T follicular helper cell (primary cell): Measurements from ENCODE around the gene CHCHD3.
"Not testable (repeated sequence)": the region's sequence is repeated elsewhere in the genome, so short reads cannot be mapped to it uniquely, and the experiment has no call there.

ENCODE experiments used
- DNase-seq: peaks from one replicate; pipeline ENCODE4 v3.0.0-alpha.2; 2020; ENCODE audit warnings: low read depth

Gene CHCHD3

DNA sequence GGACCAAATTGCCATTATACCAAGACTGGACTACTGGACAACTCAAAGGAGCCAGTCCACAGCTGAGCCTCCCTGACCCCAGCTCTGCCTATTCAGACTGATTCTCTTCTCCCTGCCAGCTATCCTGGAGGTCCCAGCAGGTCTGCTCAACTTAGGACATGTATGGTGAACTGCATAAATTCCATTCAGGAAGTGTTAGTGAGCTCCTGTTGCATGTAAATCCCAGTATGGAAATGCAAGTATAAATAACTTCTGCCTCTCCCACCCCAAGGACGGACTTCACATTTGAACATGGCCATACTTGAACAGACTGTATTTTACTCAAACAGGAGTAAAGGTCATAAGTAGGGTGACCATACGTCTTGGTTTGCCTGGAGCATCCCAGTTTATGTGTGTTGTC lies 128.4 kb downstream of the CHCHD3 start:
- DNase-seq, result no peak

DNA sequence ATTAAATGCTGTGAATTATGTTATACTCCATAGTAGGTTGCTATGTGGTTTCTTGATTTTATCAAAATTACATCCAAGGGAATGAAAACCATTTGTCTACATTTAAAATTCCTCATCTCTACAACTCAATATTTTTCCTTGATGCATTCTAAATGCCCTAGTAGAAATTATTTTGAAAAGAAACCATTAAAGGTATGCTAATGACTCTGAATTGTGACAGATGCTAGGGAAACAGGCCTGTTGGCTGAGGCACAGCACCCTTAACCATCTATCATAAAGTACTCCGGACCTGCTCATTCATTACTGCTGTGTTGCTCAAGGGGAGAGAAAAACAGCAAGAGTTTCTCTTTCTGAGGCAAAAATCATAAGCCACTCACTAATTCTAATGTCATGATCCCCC lies 131.2 kb downstream of the CHCHD3 start:
- DNase-seq, result no peak

DNA sequence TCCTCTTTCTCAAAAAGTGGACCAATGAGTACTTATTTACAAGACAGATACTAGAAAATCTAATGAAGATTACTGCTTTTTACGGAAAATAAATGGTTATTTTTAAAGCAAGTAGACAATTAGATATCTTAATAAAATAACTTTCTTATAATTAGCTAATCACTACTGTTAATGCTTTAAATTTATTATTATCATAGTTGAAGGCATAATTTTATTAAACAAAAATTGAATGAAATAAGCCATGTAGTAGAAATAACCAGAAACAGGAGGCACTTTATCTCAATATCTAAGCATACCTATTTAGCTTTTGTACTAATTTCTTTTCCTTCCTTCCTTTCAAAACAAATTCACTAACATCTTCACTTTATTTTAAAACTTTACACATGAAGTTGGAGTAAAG lies 134.9 kb downstream of the CHCHD3 start:
- DNase-seq, result no peak

DNA sequence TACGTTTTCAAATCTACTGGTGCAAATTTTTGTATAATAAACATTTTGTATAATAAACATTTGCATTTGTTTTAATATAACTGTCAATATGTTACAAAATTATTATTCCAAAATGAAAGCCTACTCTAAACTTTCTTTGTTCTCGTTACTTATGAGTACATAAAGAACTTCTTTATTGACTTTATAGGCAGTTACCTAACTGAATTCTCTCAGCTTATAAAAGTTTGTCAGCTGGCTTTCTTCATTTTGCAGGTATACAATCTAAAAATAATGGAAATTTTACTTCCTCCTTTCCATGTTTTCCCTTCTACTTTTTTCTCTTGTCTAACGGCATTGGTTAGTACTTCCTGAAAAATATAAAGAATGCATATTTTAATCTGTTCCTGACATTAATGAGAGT lies 137.1 kb downstream of the CHCHD3 start:
- no peak for DNase-seq

DNA sequence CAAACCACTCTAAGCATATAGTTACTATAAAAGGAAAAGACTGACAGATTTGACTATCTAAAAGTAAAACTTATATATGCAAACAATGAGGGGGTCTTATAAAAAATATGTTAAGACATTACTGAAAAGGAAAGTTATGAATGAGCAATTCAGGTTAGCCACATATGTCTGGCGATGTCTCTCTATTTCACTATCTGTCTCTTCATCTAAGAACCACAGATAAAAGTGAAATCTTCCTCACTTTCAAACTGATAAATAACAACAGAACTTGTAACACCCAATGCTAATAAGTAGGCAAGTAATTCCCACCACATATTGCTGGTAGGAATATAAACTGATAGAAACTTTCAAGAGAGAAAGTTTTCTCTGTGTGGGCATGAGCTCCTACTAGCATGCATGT lies 138.2 kb downstream of the CHCHD3 start:
- no peak for DNase-seq

DNA sequence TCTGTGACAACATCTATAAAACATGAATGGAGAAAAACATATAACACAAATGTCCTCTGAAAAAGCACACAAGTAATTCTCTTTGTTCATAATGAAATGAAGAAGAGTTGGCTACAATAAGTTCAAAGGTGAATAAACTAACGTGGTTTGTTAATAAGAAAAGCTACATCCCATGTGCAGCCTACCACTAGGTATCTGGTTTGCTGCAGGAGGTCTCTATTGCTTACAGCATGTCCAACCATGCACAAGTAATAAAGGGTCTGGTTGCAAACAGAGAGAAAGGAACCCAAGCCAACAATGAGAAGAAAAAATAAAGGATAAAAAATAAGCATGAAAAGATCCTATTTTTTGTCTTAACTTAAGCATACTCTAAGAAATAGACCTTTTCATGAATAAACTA lies 139.2 kb downstream of the CHCHD3 start:
- no peak for DNase-seq

DNA sequence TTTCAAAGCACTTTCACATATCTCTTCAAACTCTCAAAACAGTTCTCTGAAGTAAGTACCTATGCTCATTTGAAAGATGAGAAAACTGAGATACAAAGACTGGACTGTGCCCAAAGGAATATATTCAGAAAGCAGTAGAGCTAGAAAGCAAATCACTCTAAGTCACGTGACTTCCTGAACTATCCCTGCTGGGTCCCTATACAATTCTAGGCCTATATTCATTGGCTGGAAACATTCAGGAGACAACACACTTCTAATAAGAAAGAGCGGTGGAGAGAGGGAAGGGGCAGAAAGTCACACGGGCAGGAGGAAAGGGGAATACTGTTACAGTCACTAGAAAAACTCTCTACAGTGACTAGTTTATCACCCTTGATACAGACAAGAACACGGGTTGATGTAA lies 140.0 kb downstream of the CHCHD3 start:
- no peak for DNase-seq

DNA sequence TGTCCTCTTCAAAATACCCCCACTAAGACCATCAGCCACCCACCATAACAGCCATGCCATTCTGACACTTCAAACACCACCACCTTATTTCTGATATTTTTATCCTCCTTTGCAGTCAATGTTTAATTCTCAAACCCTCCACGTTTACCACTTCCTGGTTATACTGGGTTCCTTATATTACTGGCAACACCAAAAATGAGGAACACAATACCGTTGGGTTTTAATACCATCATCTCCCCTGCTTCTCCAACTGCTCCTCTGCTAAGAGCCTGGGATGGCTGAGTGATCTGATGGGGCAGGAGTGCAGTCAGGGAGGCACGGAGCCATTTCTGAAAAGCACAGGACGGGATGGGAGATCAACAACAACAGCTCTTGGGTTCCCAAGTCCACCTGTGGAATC lies 140.5 kb downstream of the CHCHD3 start:
- no peak for DNase-seq

DNA sequence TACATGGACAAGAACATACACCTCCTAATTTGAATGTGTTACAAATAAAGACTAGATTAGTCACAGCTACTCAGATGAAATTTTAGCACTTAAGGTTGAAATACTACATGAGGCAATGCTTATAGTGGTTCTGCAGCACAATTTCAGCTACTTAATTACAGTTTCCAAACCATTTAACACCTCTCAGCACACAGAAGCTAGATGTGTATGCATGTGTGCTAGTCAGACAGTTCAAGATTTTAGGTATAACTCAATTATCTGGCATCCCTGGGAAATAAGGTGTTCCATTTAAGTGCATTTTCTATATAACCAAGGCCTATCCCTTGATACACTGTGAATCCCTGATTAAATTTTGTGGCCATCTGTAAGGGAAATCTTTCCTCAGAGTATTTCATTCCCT lies 141.8 kb downstream of the CHCHD3 start:
- DNase-seq, result no peak

DNA sequence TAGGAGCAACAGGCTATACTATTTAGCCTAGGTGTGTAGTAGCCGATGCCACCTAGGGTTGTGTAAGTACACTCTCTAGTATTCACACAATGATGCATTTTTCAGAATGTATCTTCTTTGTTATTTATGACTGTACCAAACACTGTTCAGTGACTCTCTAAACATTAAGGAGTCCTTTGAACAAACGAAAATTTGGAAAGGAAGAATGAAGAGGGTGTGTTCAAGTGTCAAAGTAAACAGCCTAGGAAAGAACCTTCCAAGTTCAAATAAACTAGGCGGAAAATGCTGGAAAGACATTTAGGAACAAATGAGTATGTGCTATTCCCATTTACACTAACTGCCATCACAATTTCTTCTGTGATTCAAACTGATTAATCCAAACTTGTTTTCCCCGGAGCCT lies 142.4 kb downstream of the CHCHD3 start:
- DNase-seq, result no peak

DNA sequence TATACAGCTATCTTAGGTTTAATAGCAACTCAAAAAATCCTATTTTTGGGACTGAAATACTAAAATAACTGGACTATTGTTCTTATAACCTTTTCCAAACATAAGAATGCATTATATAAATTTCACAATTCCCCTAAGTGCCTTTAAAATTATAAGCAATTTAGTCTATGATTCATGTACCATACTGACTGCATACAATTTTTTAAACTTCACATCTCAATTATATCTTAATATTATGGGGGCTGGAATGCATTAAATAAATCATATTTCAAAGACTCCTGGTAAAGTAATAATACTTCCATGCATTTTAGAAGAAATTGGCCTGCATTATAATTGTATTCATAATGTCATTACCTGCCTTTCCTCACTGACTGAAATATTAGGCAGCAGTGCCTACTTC lies 144.6 kb downstream of the CHCHD3 start:
- DNase-seq, result no peak

DNA sequence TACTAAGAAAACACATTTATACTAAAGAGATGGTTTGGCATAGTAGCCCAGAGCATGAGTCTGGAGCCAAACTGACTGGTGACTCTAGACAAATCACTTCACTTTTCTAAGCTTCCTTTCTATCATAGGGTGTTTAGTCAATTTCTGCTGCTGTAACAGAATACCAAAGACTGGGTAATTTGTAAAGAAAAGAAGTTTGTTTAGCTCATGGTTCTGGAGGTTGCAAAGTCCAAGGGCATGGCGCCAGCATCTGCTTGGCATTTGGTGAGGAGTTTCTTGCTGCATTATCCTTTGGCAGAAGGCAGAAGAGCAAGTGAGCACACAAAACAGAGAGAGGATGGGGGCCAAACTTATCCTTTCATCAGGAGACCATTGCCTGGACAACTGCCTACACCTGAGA lies 146.3 kb downstream of the CHCHD3 start:
- no peak for DNase-seq

DNA sequence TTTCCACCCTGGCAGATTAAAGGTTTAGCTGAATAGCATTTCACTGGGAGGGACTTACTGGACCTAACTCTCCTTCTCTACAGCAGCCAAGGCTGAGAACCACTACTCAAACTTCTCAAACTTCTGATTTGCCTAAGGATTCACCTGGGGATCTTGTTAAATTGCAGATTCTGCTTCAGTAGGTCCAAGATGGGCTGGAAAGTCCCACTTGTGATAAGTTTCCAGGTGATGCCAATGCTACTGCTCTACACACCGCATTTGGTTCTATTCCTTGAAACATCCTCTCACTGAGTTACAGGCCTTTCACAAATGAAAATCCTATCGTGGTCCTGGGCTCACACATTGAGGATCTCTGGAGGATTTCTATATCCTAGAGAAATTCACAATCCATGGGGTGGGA lies 147.9 kb downstream of the CHCHD3 start:
- DNase-seq, result no peak

DNA sequence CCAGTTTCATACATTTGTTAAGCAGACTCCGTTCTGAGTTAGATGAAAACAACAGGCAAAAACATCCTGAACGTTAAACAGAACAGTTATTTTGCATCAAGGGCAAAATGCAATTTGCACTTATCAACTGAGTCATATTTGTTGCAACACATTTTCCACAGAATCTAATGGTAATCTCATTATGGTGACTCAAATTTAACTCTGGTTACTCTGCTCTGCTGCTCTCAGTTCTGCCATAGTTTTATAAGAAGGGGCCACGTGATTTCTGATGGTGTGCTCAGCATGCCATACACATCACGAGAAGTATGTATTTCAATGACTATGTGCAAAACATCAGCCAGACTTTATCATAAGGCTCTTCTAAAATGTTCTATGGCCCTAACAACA lies 148.8 kb downstream of the CHCHD3 start:
- no peak for DNase-seq

DNA sequence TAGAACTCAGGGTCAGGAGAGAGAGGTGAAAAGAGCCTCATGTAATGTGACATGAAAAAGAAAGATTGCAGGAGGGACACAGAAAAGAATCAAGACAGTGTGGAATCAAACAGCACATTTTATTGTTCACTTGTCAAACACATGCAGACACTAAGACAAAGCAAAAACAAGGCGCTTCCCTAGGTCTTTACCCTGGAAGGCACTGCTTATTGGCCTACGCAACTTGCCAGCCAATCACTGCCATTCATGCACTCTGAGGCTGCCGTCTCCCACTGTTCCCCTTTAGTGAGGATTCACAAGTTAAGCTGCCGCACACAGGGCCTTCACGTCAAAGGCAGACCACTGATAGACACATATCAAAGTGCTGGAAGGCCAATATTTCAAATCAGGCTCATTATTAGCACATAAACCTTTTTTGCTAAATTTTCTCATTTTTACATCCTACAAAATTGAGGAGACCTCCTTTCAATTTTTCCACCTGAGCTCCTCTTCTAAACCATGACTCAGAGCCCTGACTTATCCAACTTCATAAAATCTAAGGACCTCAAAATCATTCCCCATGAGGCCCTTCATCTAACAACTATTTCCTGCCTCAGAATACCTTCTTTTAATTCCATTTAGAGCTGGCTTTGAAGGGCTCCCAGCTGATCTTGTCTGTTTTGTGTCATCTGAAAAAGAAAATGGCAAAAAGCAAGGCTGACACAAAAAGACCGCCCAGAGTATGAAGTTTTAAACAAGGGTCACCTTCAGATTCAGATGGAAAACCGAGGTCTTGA lies 149.4 kb downstream of the CHCHD3 start:
- no peak for DNase-seq

DNA sequence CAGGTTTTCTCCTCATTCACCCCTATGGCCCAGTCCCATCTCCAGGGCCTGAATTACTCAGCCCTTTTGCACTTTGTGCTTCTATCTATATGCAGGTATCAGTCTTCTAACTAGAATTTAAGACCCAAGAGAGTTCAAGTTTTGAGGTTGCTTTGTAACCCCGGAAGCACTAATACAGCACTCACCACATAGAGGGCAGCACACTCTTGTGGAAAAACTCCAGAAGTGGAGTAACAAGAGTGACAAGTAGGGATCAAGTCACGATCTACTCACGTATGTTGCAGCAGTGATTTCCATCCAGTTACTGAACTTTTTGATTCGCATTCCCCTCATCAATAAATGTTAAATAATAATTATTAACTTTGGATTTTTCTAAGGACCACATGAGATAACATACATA lies 151.0 kb downstream of the CHCHD3 start:
- no peak for DNase-seq

DNA sequence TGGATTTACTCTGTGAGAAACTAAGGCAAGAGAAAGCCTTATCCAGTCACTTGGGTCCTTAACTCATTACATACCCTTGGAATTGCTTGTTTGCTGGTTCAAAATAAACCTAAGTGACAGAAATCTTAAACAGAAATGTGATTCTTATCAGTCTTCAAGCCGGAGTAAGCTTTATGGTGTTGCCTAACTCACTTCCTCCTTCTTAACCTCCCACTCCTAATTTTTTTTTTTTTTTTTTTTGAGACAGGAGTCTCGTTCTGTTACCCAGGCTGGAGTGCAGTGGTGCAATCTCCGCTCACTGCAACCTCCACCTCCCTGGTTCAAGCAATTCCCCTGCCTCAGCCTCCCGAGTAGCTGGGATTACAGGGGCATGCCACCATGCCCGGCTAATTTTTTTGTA lies 151.9 kb downstream of the CHCHD3 start:
- not testable (repeated sequence) for DNase-seq

DNA sequence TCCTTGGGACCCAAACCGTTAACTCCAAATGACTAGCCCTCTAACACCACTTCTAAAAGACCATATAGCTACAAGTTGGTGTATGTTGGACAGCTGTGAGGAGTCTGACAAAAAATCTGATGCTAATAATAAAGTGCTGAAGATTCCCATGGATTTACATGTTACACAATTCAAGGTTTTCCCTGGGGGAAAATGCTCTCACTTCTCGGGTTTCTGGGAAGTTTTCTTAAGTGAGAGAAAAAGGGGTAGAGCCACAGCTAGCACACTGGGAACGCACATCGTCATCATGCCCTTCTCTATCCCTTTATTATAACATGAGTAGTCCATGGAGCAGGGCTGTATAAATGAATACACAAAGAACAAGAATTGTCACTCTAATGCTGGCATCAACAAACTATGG lies 162.1 kb downstream of the CHCHD3 start:
- DNase-seq, result no peak

DNA sequence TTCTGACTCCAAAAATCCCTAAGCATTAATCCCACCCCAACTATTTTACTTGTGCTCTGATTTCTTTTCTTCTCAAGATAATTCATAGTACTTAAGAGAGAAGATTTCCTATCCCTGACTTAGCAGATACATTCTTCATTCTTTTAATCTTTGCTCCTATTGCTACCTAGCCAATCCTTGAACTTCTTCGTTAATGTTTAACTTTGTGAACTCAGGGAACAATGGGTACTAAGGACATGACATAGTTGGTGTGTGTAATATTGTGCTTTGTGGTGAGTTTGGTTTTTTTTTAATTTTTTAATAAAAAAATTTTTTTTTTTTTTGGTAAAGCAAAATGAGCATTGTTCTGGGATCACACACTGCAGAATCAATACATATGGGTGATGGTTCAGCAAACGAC lies 166.2 kb downstream of the CHCHD3 start:
- no peak for DNase-seq

DNA sequence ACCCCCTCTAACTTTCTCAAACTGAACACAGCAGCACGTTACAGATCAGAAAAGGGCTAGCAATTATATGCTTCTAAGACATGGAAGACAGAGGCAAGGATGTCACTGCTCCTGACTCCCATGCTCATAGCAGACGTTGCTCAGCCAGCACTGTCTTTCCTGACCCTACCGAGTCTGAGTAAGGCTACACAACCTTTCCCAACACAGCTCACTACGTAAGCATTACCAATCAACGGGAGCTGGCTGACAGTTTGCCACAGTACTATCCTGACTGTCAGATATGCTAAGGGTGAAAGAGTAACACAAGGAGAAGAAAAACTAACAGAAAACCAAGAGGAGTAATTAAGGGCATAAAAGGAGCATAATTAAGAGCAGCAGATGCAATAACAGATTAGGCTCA lies 171.2 kb downstream of the CHCHD3 start:
- DNase-seq, result no peak

DNA sequence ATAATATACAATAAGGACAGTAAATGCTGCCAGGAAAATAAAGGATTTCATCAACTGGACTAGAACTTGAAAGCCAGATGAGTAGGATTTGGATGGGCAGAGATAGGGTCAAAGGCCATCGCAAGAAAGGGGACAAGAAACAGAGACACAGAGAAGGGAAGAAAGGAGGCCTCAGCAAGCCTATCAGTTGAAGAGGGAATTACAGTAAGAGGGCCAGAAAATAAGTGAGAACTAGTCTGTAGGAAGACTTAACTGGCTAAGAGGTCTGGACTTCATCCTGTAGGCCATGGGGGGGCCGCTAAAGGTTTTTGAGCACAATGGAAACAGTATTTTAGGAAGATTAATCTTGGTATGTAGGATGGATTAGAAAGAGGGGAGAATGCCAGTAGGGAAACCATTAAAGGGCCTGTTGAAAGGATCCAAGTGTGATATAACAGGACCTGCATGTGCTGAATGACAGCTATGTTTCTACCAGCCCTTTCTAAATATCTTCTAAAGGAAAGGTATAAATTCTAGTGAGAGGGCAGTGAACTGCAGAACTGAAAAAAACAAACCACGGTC lies 174.4 kb downstream of the CHCHD3 start:
- no peak for DNase-seq

DNA sequence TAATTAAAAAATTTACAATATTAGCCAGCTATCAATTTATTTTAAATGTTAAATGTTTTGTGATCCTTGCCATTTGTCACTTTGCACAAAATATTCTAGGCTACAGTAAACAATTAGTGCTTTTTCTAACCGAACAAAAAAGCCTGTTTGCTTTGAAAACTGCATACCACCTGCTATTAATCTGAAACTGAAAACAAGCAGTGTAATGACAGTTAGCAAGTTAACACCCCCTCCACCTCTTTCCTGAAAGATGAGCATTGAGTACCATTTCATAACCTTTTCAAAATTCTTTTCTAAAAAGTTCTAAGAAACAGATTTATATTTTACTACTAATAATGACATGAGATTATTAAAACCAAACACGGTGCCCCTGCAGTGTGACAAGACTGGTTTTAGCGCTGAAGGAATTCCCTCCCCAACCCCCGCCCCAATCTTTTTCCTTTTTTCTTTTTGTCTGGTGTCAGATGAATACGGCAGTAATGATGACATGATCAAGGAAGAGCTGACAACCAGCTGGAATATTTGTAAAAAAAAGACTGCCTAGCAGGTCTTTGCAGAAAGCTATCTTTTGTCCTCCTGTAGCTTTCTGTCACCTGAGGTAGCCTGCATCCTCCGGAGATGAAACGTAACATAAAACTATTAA lies 175.6 kb downstream of the CHCHD3 start:
- DNase-seq, result no peak

DNA sequence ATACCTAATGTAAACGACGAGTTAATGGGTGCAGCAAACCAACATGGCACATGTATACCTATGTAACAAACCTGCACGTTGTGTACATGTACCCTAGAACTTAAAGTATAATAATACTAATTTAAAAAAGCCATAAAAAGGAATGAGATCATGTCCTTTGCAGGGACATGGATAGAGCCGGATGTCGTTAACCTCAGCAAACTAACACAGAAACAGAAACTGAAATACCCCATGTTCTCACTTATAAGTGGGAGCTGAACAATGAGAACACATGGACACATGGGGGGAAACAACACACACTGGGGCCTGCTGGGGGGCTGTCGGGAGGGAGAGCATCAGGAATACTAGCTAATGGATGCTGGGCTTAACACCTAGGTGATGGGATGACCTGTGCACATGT lies 176.8 kb downstream of the CHCHD3 start:
- DNase-seq, result not testable (repeated sequence)

DNA sequence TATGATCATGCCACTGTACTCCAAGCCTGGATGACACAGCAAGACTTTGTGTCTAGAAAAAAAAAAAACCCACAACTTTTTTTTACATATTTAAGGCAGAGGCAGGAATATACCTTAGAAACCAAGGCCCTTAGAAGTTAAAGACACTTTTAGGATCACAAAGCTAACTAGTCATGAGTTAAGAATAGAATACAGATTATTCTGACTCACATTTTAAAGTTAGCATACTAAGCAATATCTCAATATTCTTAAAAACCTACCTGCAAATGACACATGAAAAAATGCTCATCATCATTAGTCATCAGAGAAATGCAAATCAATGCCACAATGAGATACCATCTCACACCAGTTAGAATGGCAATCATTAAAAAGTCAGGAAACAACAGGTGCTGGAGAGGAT lies 177.7 kb downstream of the CHCHD3 start:
- no peak for DNase-seq
